Caco-2 (cell line): ENCODE measurements around the gene ATP9A. TPM values are rescaled to one million over a fixed set of nuclear protein-coding genes. Genes with fewer than 3 reads are reported as not detected.
A peak's percentile ranks its signal among the peaks of the same experiment; 100 is the strongest.

ENCODE experiments used
- BruUV-seq: library from RNA; stranded (reverse); fragments of 400-500 nt; replicated peaks from 2 replicates; lab custom pipeline; 2021; lab: Mats Ljungman, UMichigan
- CTCF ChIA-PET: fragments of 300-600 bp; sonication (Branson Sonifier 250); formaldehyde crosslinking; loops from one replicate; lab custom pipeline; 2022; ENCODE audit warnings: antibody characterized with exemption; lab: Charles Lee
- POLR2A ChIA-PET: fragments of 300-600 bp; sonication (Branson Sonifier 250); formaldehyde crosslinking; loops from one replicate; lab custom pipeline; 2022; ENCODE audit warnings: antibody characterized with exemption; lab: Charles Lee
- DNase-seq, 2 experiments: peaks; one replicate each; pipeline versions ENCODE4 v3.0.0 to v3.0.0-alpha.2; 2020 to 2022
- H3K27me3 ChIP-seq: replicated peaks from 2 replicates; pipeline ENCODE4 v1.6.0; 2011; ENCODE audit warnings: low read length; ENCODE audit not compliant: control insufficient read depth, insufficient read depth
- H3K36me3 ChIP-seq: 2 replicates; pipeline ENCODE4 v1.5.1; 2011; ENCODE audit warnings: low read length; ENCODE audit not compliant: control insufficient read depth, insufficient read depth
- H3K4me1 ChIP-seq: fragments of 250-450 bp; sonication (Bioruptor Pico); 2 replicates; pipeline ENCODE4 v1.5.1; 2020; ENCODE audit warnings: mild to moderate bottlenecking
- H3K4me3 ChIP-seq: 2 replicates; pipeline ENCODE4 v1.5.1; 2011; ENCODE audit warnings: low read depth, mild to moderate bottlenecking, control low read depth, low read length
- H3K9me3 ChIP-seq: fragments of 250-450 bp; sonication (Bioruptor Pico); 2 replicates; pipeline ENCODE4 v1.5.1; 2020; ENCODE audit warnings: mild to moderate bottlenecking, moderate library complexity
- H3K27ac Mint-ChIP-seq: one replicate; pipeline ENCODE4 v1.8.0; 2022; ENCODE audit warnings: mixed read lengths; ENCODE audit not compliant: unreplicated experiment
- H3K27me3 Mint-ChIP-seq: one replicate; pipeline ENCODE4 v1.8.0; 2022; ENCODE audit warnings: mixed read lengths; ENCODE audit not compliant: insufficient read depth, unreplicated experiment
- H3K36me3 Mint-ChIP-seq: one replicate; pipeline ENCODE4 v1.8.0; 2022; ENCODE audit warnings: mild to moderate bottlenecking, mixed read lengths; ENCODE audit not compliant: insufficient read depth, unreplicated experiment
- H3K4me1 Mint-ChIP-seq: one replicate; pipeline ENCODE4 v1.8.0; 2022; ENCODE audit warnings: low read depth, mixed read lengths; ENCODE audit not compliant: unreplicated experiment
- H3K4me3 Mint-ChIP-seq: one replicate; pipeline ENCODE4 v1.8.0; 2022; ENCODE audit warnings: mild to moderate bottlenecking, moderate library complexity, mixed read lengths; ENCODE audit not compliant: unreplicated experiment
- H3K9me3 Mint-ChIP-seq: one replicate; pipeline ENCODE4 v1.8.0; 2022; ENCODE audit warnings: mixed read lengths; ENCODE audit not compliant: unreplicated experiment
- CTCF ChIP-seq, 2 experiments: fragments of 200-600 bp in 1 of 2; IDR thresholded peaks; 1 replicate in 1 of 2; 2 replicates in 1 of 2; pipeline versions ENCODE4 v1.5.1 to v1.8.0; 2011 to 2022; ENCODE audit warnings: antibody characterized with exemption in 1 of 2, control low read depth in 1 of 2, inconsistent platforms in 1 of 2, low read depth in 1 of 2, low read length in 1 of 2, mild to moderate bottlenecking in 1 of 2, moderate library complexity in 1 of 2; ENCODE audit not compliant: insufficient read depth in 1 of 2, severe bottlenecking in 1 of 2, unreplicated experiment in 1 of 2
- intact Hi-C: fragments of 100-400 bp; cut with micrococcal nuclease; formaldehyde crosslinking; loops from one replicate; pipeline ENCODE4 v1.10.0; 2022; ENCODE audit not compliant: unreplicated experiment
- total RNA-seq: library from RNA; stranded (reverse); gene quantifications from 2 replicates; pipeline ENCODE4 v1.2.3, GENCODE V29; 2022

ATP9A gene
- total RNA-seq, 1 experiment from 2014 or later = 102 TPM

- Mint-ChIP-seq H3K36me3 (peaks cover 40% of the 10 kb centered on the region), H3K4me3 (peak overlapping the region; percentile 98), H3K4me1 (peaks cover 78% of the 10 kb centered on the region), H3K27me3 (no peaks in the 10 kb centered on the region), H3K27ac (peak overlapping the region; percentile 96), H3K9me3 (no peaks in the 10 kb centered on the region)
- no TSS peak for BruUV-seq
- Histone ChIP-seq H3K4me1 (peaks cover 78% of the 10 kb centered on the region), H3K36me3 (no peaks in the 10 kb centered on the region), H3K4me3 (peak overlapping the region; percentile 54), H3K27me3 (no peaks in the 10 kb centered on the region), H3K9me3 (no peaks in the 10 kb centered on the region)
- intact Hi-C loops = loop anchor here (1.0 to 5.0 kb wide), 12 partner anchors 38 to 428 kb away; no protein-coding TSS in a partner anchor
- peak; percentile 98 to 100 for DNase-seq
- ChIA-PET POLR2A (interaction anchor here (0.9 to 1.4 kb wide), 9 partner anchors 25 to 261 kb away, joined by 3 to 12 read pairs (median 5); no protein-coding TSS in a partner anchor), CTCF (interaction anchor here (0.6 to 2.3 kb wide), 47 partner anchors 9 to 286 kb away, joined by 3 to 39 read pairs (median 6); partner anchors contain the start of gene ATP9A)
- TF ChIP-seq CTCF (IDR thresholded peaks at IDR 0.05; ENCODE audit: insufficient read depth in 1 of 2, low read depth in 1 of 2, low read length in 1 of 2, severe bottlenecking in 1 of 2, unreplicated experiment in 1 of 2) = peak; percentile 100
These were observed 32.1 kb upstream of the ATP9A start for GRCh38 chr20:51800060-51800871.

GRCh38 chr20:51799401-51799860 is 31.2 kb upstream of the ATP9A start:
- no peak for TF ChIP-seq CTCF (IDR thresholded peaks at IDR 0.05; ENCODE audit: insufficient read depth in 1 of 2, low read depth in 1 of 2, low read length in 1 of 2, severe bottlenecking in 1 of 2, unreplicated experiment in 1 of 2)
- no peak for DNase-seq
- peaks cover 69% of the 10 kb centered on the region for H3K4me1 ChIP-seq
- H3K9me3 ChIP-seq = no peaks in the 10 kb centered on the region
- peaks cover 47% of the 10 kb centered on the region for H3K36me3 Mint-ChIP-seq
- no peaks in the 10 kb centered on the region for H3K36me3 ChIP-seq
- BruUV-seq = TSS peak; percentile 39
- peak overlapping the region; percentile 96 for H3K27ac Mint-ChIP-seq
- peaks cover 73% of the 10 kb centered on the region for H3K4me1 Mint-ChIP-seq
- H3K27me3 Mint-ChIP-seq = no peaks in the 10 kb centered on the region
- POLR2A ChIA-PET = interaction anchor here (0.6 to 1.4 kb wide), 4 partner anchors 24 to 167 kb away, joined by 3 to 5 read pairs (median 4); no protein-coding TSS in a partner anchor
- no peaks in the 10 kb centered on the region for H3K9me3 Mint-ChIP-seq
- peak overlapping the region; percentile 98 for H3K4me3 Mint-ChIP-seq
- CTCF ChIA-PET = interaction anchor here (0.6 to 2.3 kb wide), 25 partner anchors 10 to 283 kb away, joined by 3 to 39 read pairs (median 8); partner anchors contain the start of gene ATP9A
- intact Hi-C loops = no loop called here
- no peaks in the 10 kb centered on the region for H3K27me3 ChIP-seq
- H3K4me3 ChIP-seq = peak overlapping the region; percentile 54

GRCh38 chr20:51797357-51798025 is 29.3 kb upstream of the ATP9A start:
- intact Hi-C loops = loop anchor here (1.0 kb wide), 2 partner anchors 30 to 96 kb away; no protein-coding TSS in a partner anchor
- peak overlapping the region; percentile 98 for H3K4me3 Mint-ChIP-seq
- peaks cover 63% of the 10 kb centered on the region for H3K4me1 Mint-ChIP-seq
- no peaks in the 10 kb centered on the region for H3K9me3 Mint-ChIP-seq
- TF ChIP-seq CTCF (IDR thresholded peaks at IDR 0.05; ENCODE audit: insufficient read depth in 1 of 2, low read depth in 1 of 2, low read length in 1 of 2, severe bottlenecking in 1 of 2, unreplicated experiment in 1 of 2) = no peak
- no peaks in the 10 kb centered on the region for H3K27me3 Mint-ChIP-seq
- peak; percentile 82 to 88 for DNase-seq
- POLR2A ChIA-PET = interaction anchor here (0.5 to 1.4 kb wide), 7 partner anchors 23 to 1075 kb away, joined by 3 to 8 read pairs (median 3); no protein-coding TSS in a partner anchor
- Histone ChIP-seq H3K27me3 (no peaks in the 10 kb centered on the region), H3K4me3 (no peak overlapping the region), H3K9me3 (no peaks in the 10 kb centered on the region), H3K36me3 (no peaks in the 10 kb centered on the region), H3K4me1 (peaks cover 50% of the 10 kb centered on the region)
- peak overlapping the region; percentile 96 for H3K27ac Mint-ChIP-seq
- peaks cover 58% of the 10 kb centered on the region for H3K36me3 Mint-ChIP-seq
- BruUV-seq = TSS peak; percentile 1
- CTCF ChIA-PET = interaction anchor here (0.6 to 2.5 kb wide), 18 partner anchors 28 to 1818 kb away, joined by 3 to 31 read pairs (median 5); partner anchors contain the start of gene ATP9A
